ENCODE data around the gene STK32B.

Gene STK32B

GRCh38 chr4:5125321-5125720 is 74.0 kb downstream of the STK32B start:
- DNase-seq = no peak
- ATAC-seq = no peak

GRCh38 chr4:5126231-5126630 is 75.0 kb downstream of the STK32B start:
- ATAC-seq = no peak

GRCh38 chr4:5126857-5127256 is 75.6 kb downstream of the STK32B start:
- DNase-seq (no peak), ATAC-seq (no peak)

More at GRCh38 chr4:5126231-5126630, 75.0 kb downstream of the STK32B start:
- no peak for DNase-seq

- no peak for DNase-seq
- no peak for ATAC-seq
Observed at GRCh38 chr4:5127556-5127955, 76.3 kb downstream of the STK32B start.

GRCh38 chr4:5128569-5128968 is 77.3 kb downstream of the STK32B start:
- ATAC-seq (no peak), DNase-seq (no peak)

GRCh38 chr4:5133201-5133600 is 81.9 kb downstream of the STK32B start:
- ATAC-seq = no peak

GRCh38 chr4:5133933-5134594 is 82.8 kb downstream of the STK32B start:
- no peak for ATAC-seq
- DNase-seq = no peak

More at GRCh38 chr4:5133201-5133600, 81.9 kb downstream of the STK32B start:
- DNase-seq = no peak

- ATAC-seq = no peak
- no peak for DNase-seq
Observed at GRCh38 chr4:5134620-5135019, 83.3 kb downstream of the STK32B start.

GRCh38 chr4:5137226-5137625 is 85.9 kb downstream of the STK32B start:
- ATAC-seq (no peak), DNase-seq (no peak)

- ATAC-seq = no peak
- DNase-seq = no peak
Observed at GRCh38 chr4:5137927-5138326, 86.6 kb downstream of the STK32B start.

- DNase-seq (no peak), ATAC-seq (no peak)
Observed at GRCh38 chr4:5138389-5138788, 87.1 kb downstream of the STK32B start.

GRCh38 chr4:5139141-5139540 is 87.9 kb downstream of the STK32B start:
- ATAC-seq (no peak), DNase-seq (no peak)

GRCh38 chr4:5141802-5142201 is 90.5 kb downstream of the STK32B start:
- ATAC-seq = no peak
- no peak for DNase-seq

- ATAC-seq (no peak), DNase-seq (no peak)
Observed at GRCh38 chr4:5142726-5143125, 91.4 kb downstream of the STK32B start.

- DNase-seq (no peak), ATAC-seq (no peak)
Observed at GRCh38 chr4:5143306-5143861, 92.1 kb downstream of the STK32B start.

GRCh38 chr4:5143940-5144339 is 92.7 kb downstream of the STK32B start:
- ATAC-seq (no peak), DNase-seq (no peak)

GRCh38 chr4:5144384-5144783 is 93.1 kb downstream of the STK32B start:
- no peak for ATAC-seq

GRCh38 chr4:5146248-5146647 is 95.0 kb downstream of the STK32B start:
- DNase-seq = no peak
- no peak for ATAC-seq

More at GRCh38 chr4:5144384-5144783, 93.1 kb downstream of the STK32B start:
- DNase-seq = no peak

GRCh38 chr4:5152521-5152920 is 101.2 kb downstream of the STK32B start:
- DNase-seq (no peak), ATAC-seq (no peak)

GRCh38 chr4:5156682-5157081 is 105.4 kb downstream of the STK32B start:
- ATAC-seq (no peak), DNase-seq (no peak)

GRCh38 chr4:5157791-5158770 is 106.8 kb downstream of the STK32B start:
- no peak for DNase-seq

GRCh38 chr4:5158825-5159224 is 107.5 kb downstream of the STK32B start:
- ATAC-seq (no peak), DNase-seq (no peak)

More at GRCh38 chr4:5157791-5158770, 106.8 kb downstream of the STK32B start:
- no peak for ATAC-seq

- ATAC-seq (no peak), DNase-seq (no peak)
Observed at GRCh38 chr4:5160668-5161067, 109.4 kb downstream of the STK32B start.
